Endometrial microvascular endothelial cells (primary cell): ENCODE data around the gene TUFT1. TPM values are rescaled to one million over a fixed set of nuclear protein-coding genes. Genes with fewer than 3 reads are reported as not detected.

Experiments
- total RNA-seq: library from RNA; depleted of rRNA; stranded (reverse); fragments of >200 nt; gene quantifications from one replicate; pipeline ENCODE4 v1.2.3, GENCODE V29; 2015; ENCODE audit errors: inconsistent ontology term

Gene TUFT1
- total RNA-seq, 1 donor from 2014 or later, result 4.3 TPM

Other genes starting within 250 kb of the TUFT1 start
- gene PI4KB, start 212.9 kb upstream of the TUFT1 start, total RNA-seq, result 49.6 TPM
- 64.3 TPM for gene RFX5, start 193.1 kb upstream of the TUFT1 start, total RNA-seq
- 12.7 TPM for gene SELENBP1, start 167.6 kb upstream of the TUFT1 start, total RNA-seq
- 451 TPM for gene PSMB4, start 140.7 kb upstream of the TUFT1 start, total RNA-seq
- gene POGZ, start 80.8 kb upstream of the TUFT1 start, total RNA-seq, result 19.2 TPM
- gene CGN, start 28.9 kb upstream of the TUFT1 start, total RNA-seq, result 0.09 TPM
- 15.9 TPM for gene SNX27, start 71.7 kb downstream of the TUFT1 start, total RNA-seq
- gene CELF3, start 176.5 kb downstream of the TUFT1 start, total RNA-seq, result not detected
- gene RIIAD1, start 181.2 kb downstream of the TUFT1 start, total RNA-seq, result not detected
- 121 TPM for gene MRPL9, start 223.2 kb downstream of the TUFT1 start, total RNA-seq